B cell (primary cell): ENCODE results near the gene ABHD5. TPM values are rescaled to one million over a fixed set of nuclear protein-coding genes. Genes with fewer than 3 reads are reported as not detected.

Experiments
- ATAC-seq: fragments of 200-7000 bp; cut with Tn5 transposase; one replicate; pipeline ENCODE4 v1.10.0; 2021; ENCODE audit warnings: low read depth, mild to moderate bottlenecking, moderate number of reproducible peaks, moderate library complexity
- CTCF ChIA-PET: fragments of 350-600 bp; sonication (Branson Sonifier 250); formaldehyde crosslinking; loops from one replicate; lab custom pipeline; 2021; ENCODE audit warnings: antibody characterized with exemption, inconsistent platforms; lab: Charles Lee
- POLR2A ChIA-PET: fragments of 350-600 bp; sonication (Branson Sonifier 250); formaldehyde crosslinking; loops from one replicate; lab custom pipeline; 2021; ENCODE audit warnings: antibody characterized with exemption; lab: Charles Lee
- DNase-seq: peaks from one replicate; pipeline ENCODE4 v3.0.0; 2013
- H2AFZ ChIP-seq: 2 replicates; pipeline ENCODE4 v1.6.1; 2012; ENCODE audit warnings: mild to moderate bottlenecking, low read depth, low read length; ENCODE audit not compliant: insufficient read depth, poor library complexity, severe bottlenecking
- H3K27ac ChIP-seq, 2 donors: 1 replicate in 1 of 2; 2 replicates in 1 of 2; pipeline ENCODE4 v1.5.1; 2012 to 2013; ENCODE audit warnings: low read length in 2 of 2, mild to moderate bottlenecking in 2 of 2, moderate library complexity in 1 of 2
- H3K27me3 ChIP-seq, 4 experiments: fragments of 200-600 bp in 1 of 4; sonication (generic) in 1 of 4; replicated peaks in 1 of 4; 1 replicate in 2 of 4; 2 replicates in 2 of 4; pipeline versions ENCODE4 v1.6.1 to v1.7.0; 2013 to 2016; ENCODE audit warnings: low read length in 3 of 4, mild to moderate bottlenecking in 2 of 4, mixed read lengths in 1 of 4, moderate library complexity in 1 of 4; ENCODE audit not compliant: insufficient read depth in 4 of 4, control insufficient read depth in 3 of 4; ENCODE audit errors: control extremely low read depth in 1 of 4
- H3K36me3 ChIP-seq, 2 experiments: replicated peaks in 1 of 2; 1 replicate in 1 of 2; 2 replicates in 1 of 2; pipeline versions ENCODE4 v1.6.1 to v1.7.1; 2013; ENCODE audit warnings: low read length in 1 of 2; ENCODE audit not compliant: insufficient read depth in 2 of 2, control insufficient read depth in 1 of 2; ENCODE audit errors: control extremely low read depth in 1 of 2, extremely low read depth in 1 of 2
- H3K4me1 ChIP-seq, 2 donors: fragments of 200-600 bp in 1 of 2; sonication (generic) in 1 of 2; 1 replicate in 1 of 2; 2 replicates in 1 of 2; pipeline versions ENCODE4 v1.5.1 to v1.6.1; 2013 to 2017; ENCODE audit warnings: low read length in 2 of 2; ENCODE audit not compliant: control insufficient read depth in 2 of 2, insufficient read depth in 2 of 2
- H3K4me2 ChIP-seq: replicated peaks from 2 replicates; pipeline ENCODE3; 2012; ENCODE audit warnings: mild to moderate bottlenecking, low read depth, low read length; ENCODE audit not compliant: poor library complexity, severe bottlenecking
- H3K4me3 ChIP-seq, 5 experiments: fragments of 200-600 bp in 1 of 5; sonication (generic) in 1 of 5; 1 replicate in 3 of 5; 2 replicates in 2 of 5; pipeline versions ENCODE4 v1.5.1 to v1.7.0; 2011 to 2016; ENCODE audit warnings: low read length in 4 of 5, mild to moderate bottlenecking in 4 of 5, low read depth in 2 of 5, control low read depth in 1 of 5, moderate library complexity in 1 of 5; ENCODE audit not compliant: insufficient read depth in 1 of 5; ENCODE audit errors: control extremely low read depth in 1 of 5, extremely low read depth in 1 of 5
- H3K79me2 ChIP-seq: fragments of 200-600 bp; sonication (generic); one replicate; pipeline ENCODE4 v1.6.0; 2016; ENCODE audit warnings: low read length; ENCODE audit not compliant: control insufficient read depth, insufficient read depth
- H3K9ac ChIP-seq: fragments of 200-600 bp; sonication (generic); 2 replicates; pipeline ENCODE4 v1.6.1; 2017; ENCODE audit warnings: mild to moderate bottlenecking, low read length, moderate library complexity
- H3K9me3 ChIP-seq, 3 donors: one replicate each; pipeline versions ENCODE4 v1.6.1 to v1.7.1; 2013; ENCODE audit warnings: low read length in 2 of 3; ENCODE audit not compliant: control insufficient read depth in 2 of 3, insufficient read depth in 1 of 3; ENCODE audit errors: control extremely low read depth in 1 of 3
- H4K20me1 ChIP-seq: 2 replicates; pipeline ENCODE4 v1.6.0; 2012; ENCODE audit warnings: mild to moderate bottlenecking, low read length; ENCODE audit not compliant: insufficient read depth, control insufficient read depth, poor library complexity, severe bottlenecking
- H3K27ac Mint-ChIP-seq: one replicate; pipeline ENCODE4 v1.8.0; 2021; ENCODE audit warnings: mixed read lengths
- H3K27me3 Mint-ChIP-seq: one replicate; pipeline ENCODE4 v1.8.0; 2021; ENCODE audit warnings: mixed read lengths
- H3K4me1 Mint-ChIP-seq: one replicate; pipeline ENCODE4 v1.8.0; 2021; ENCODE audit warnings: mixed read lengths
- H3K4me3 Mint-ChIP-seq: one replicate; pipeline ENCODE4 v1.8.0; 2021; ENCODE audit warnings: mixed read lengths
- H3K9me3 Mint-ChIP-seq: one replicate; pipeline ENCODE4 v1.8.0; 2022; ENCODE audit warnings: mixed read lengths; ENCODE audit not compliant: insufficient read depth
- CTCF ChIP-seq: fragments of 200-600 bp; IDR thresholded peaks from one replicate; pipeline ENCODE4 v1.8.0; 2022; ENCODE audit warnings: antibody characterized with exemption, mild to moderate bottlenecking
- EZH2 ChIP-seq: IDR thresholded peaks from 2 replicates; pipeline ENCODE4 v1.6.1; 2012; ENCODE audit warnings: borderline replicate concordance, low read depth, mild to moderate bottlenecking, moderate library complexity, low read length; ENCODE audit not compliant: insufficient read depth, poor library complexity, severe bottlenecking
- WGBS: methylation state at CpG from one replicate; pipeline ENCODE4 v1.1.5; 2013; ENCODE audit warnings: missing lambda C conversion rate; ENCODE audit not compliant: insufficient coverage; 5-methylcytosine and 5-hydroxymethylcytosine counted together
- intact Hi-C: fragments of 100-400 bp; cut with micrococcal nuclease; formaldehyde crosslinking; loops from one replicate; pipeline ENCODE4 v1.10.0; 2022
- polyA plus RNA-seq: library from polyadenylated mRNA; depleted of rRNA; stranded (reverse); fragments of >200 nt; gene quantifications from 2 replicates; pipeline ENCODE4 v1.2.3, GENCODE V29; 2012
- total RNA-seq, 2 donors: library from RNA; stranded (reverse); fragments of 120-200 nt in 1 of 2; gene quantifications; 1 replicate in 1 of 2; 2 replicates in 1 of 2; pipeline versions ENCODE4 v1.2.3 to v1.2.4, GENCODE V29; 2013 to 2022

ABHD5 gene
- total and polyA plus RNA-seq, 2 donors (not counting 1 experiment from before 2014, with no cell fraction given): 4.7 to 12.1 TPM

- WGBS: no CpG with 5 or more reads among the region's 2 CpGs
- DNase-seq: no peak
- H2AFZ ChIP-seq: no peak overlapping the region
- H3K4me3 ChIP-seq: no peak overlapping the region
- Mint-ChIP-seq H3K9me3 (no peaks in the 10 kb centered on the region), H3K4me1 (no peaks in the 10 kb centered on the region), H3K4me3 (no peak overlapping the region), H3K27ac (no peak overlapping the region), H3K27me3 (no peaks in the 10 kb centered on the region)
- H3K9me3 ChIP-seq: no peaks in the 10 kb centered on the region
- no peaks in the 10 kb centered on the region for H4K20me1 ChIP-seq
- no peak overlapping the region for H3K4me2 ChIP-seq
- H3K27me3 ChIP-seq: no peaks in the 10 kb centered on the region
- peaks cover 4 to 12% of the 10 kb centered on the region in 2 experiments for H3K36me3 ChIP-seq
- no peak overlapping the region for H3K9ac ChIP-seq
- TF ChIP-seq CTCF: no peak
- no peak for TF ChIP-seq EZH2
- ATAC-seq: no peak
- POLR2A ChIA-PET: no interaction called here
- H3K27ac ChIP-seq: no peak overlapping the region
- H3K79me2 ChIP-seq: no peaks in the 10 kb centered on the region
- H3K4me1 ChIP-seq: no peaks in the 10 kb centered on the region
- CTCF ChIA-PET: no interaction called here
- intact Hi-C loops: no loop called here
These were observed 27.6 kb downstream of the ABHD5 start for GRCh38 chr3:43718296-43718695.

GRCh38 chr3:43723121-43723734 is 32.5 kb downstream of the ABHD5 start:
- ATAC-seq (no peak), DNase-seq (no peak)
- H3K4me1 ChIP-seq: no peaks in the 10 kb centered on the region
- H3K79me2 ChIP-seq: no peaks in the 10 kb centered on the region
- no CpG with 5 or more reads among the region's 3 CpGs for whole genome bisulfite sequencing
- no peak overlapping the region for H3K4me3 ChIP-seq
- no peak overlapping the region for H3K4me2 ChIP-seq
- H4K20me1 ChIP-seq: no peaks in the 10 kb centered on the region
- Mint-ChIP-seq H3K4me3 (no peak overlapping the region), H3K27ac (no peak overlapping the region), H3K9me3 (no peaks in the 10 kb centered on the region), H3K4me1 (no peaks in the 10 kb centered on the region), H3K27me3 (no peaks in the 10 kb centered on the region)
- TF ChIP-seq EZH2: no peak
- TF ChIP-seq CTCF: no peak
- H2AFZ ChIP-seq: no peak overlapping the region
- no peak overlapping the region for H3K27ac ChIP-seq
- peaks cover 0 to 2% of the 10 kb centered on the region in 2 experiments for H3K36me3 ChIP-seq
- intact Hi-C loops: no loop called here
- no peak overlapping the region for H3K9ac ChIP-seq
- no peaks in the 10 kb centered on the region for H3K27me3 ChIP-seq
- POLR2A ChIA-PET: no interaction called here
- CTCF ChIA-PET: no interaction called here
- H3K9me3 ChIP-seq: no peaks in the 10 kb centered on the region
